Amniotic epithelial cell (primary cell): ENCODE results near the gene PARD6B.
"Not testable (repeated sequence)": the region's sequence is repeated elsewhere in the genome, so short reads cannot be mapped to it uniquely, and the experiment has no call there.

Experiments used
- DNase-seq: peaks from one replicate; pipeline ENCODE4 v3.0.0-alpha.2; 2010; ENCODE audit warnings: low read depth

PARD6B gene

GRCh38 chr20:50703651-50704438 lies 27.5 kb upstream of the PARD6B start:
- DNase-seq = not testable (repeated sequence)

GRCh38 chr20:50704514-50704913 lies 26.9 kb upstream of the PARD6B start:
- no peak for DNase-seq

GRCh38 chr20:50704971-50705370 lies 26.4 kb upstream of the PARD6B start:
- DNase-seq = peak; percentile 91

GRCh38 chr20:50708845-50709635 lies 22.3 kb upstream of the PARD6B start:
- DNase-seq = peak; percentile 67

GRCh38 chr20:50709636-50709973 lies 21.8 kb upstream of the PARD6B start:
- DNase-seq = no peak

- peak; percentile 48 for DNase-seq
Observed at GRCh38 chr20:50710492-50711063, 20.8 kb upstream of the PARD6B start.

GRCh38 chr20:50711113-50711825 lies 20.1 kb upstream of the PARD6B start:
- DNase-seq = no peak

- no peak for DNase-seq
Observed at GRCh38 chr20:50712771-50713656, 18.4 kb upstream of the PARD6B start.

GRCh38 chr20:50713657-50714101 lies 17.7 kb upstream of the PARD6B start:
- DNase-seq = peak; percentile 100

GRCh38 chr20:50714426-50714825 lies 17.0 kb upstream of the PARD6B start:
- DNase-seq = not testable (repeated sequence)

GRCh38 chr20:50715694-50716093 lies 15.7 kb upstream of the PARD6B start:
- DNase-seq = no peak

GRCh38 chr20:50716518-50716917 lies 14.9 kb upstream of the PARD6B start:
- DNase-seq = no peak

- no peak for DNase-seq
Observed at GRCh38 chr20:50717312-50717711, 14.1 kb upstream of the PARD6B start.

- peak; percentile 60 for DNase-seq
Observed at GRCh38 chr20:50717974-50718761, 13.2 kb upstream of the PARD6B start.

GRCh38 chr20:50719328-50719727 lies 12.1 kb upstream of the PARD6B start:
- DNase-seq = no peak

- no peak for DNase-seq
Observed at GRCh38 chr20:50720026-50720425, 11.4 kb upstream of the PARD6B start.

GRCh38 chr20:50720582-50720981 lies 10.8 kb upstream of the PARD6B start:
- DNase-seq = no peak

- DNase-seq = peak; percentile 81
Observed at GRCh38 chr20:50721881-50722281, 9.5 kb upstream of the PARD6B start.

GRCh38 chr20:50722424-50723155 lies 8.8 kb upstream of the PARD6B start:
- DNase-seq = no peak

- no peak for DNase-seq
Observed at GRCh38 chr20:50723672-50724071, 7.7 kb upstream of the PARD6B start.
